AG04450 (cell line): ENCODE results near the gene MAML3. TPM values are rescaled to one million over a fixed set of nuclear protein-coding genes. Genes with fewer than 3 reads are reported as not detected.

Experiments used
- CTCF ChIA-PET: fragments of 300-600, 350-600 bp; formaldehyde crosslinking; extraction: SDS; loops from one replicate; lab custom pipeline; 2022; ENCODE audit warnings: antibody characterized with exemption, inconsistent platforms; lab: Charles Lee
- POLR2A ChIA-PET: fragments of 350-600 bp; formaldehyde crosslinking; extraction: SDS; loops from one replicate; lab custom pipeline; 2021; ENCODE audit warnings: antibody characterized with exemption, inconsistent platforms; lab: Yijun Ruan, JAX
- DNase-seq: peaks from one replicate; pipeline ENCODE4 v3.0.0-alpha.2; 2011; ENCODE audit warnings: low read depth, low spot score
- H3K27ac ChIP-seq: one replicate; pipeline ENCODE4 v1.5.1; 2012; ENCODE audit warnings: low read depth, low read length, control low read depth
- H3K27me3 ChIP-seq: one replicate; pipeline ENCODE4 v1.6.0; 2012; ENCODE audit warnings: low read length; ENCODE audit not compliant: control insufficient read depth, insufficient read depth
- H3K4me3 ChIP-seq: 2 replicates; pipeline ENCODE4 v1.5.1; 2011; ENCODE audit warnings: mild to moderate bottlenecking, low read depth, low read length, control low read depth
- H3K9me3 ChIP-seq: 2 replicates; pipeline ENCODE4 v1.5.1; 2012; ENCODE audit warnings: low read length; ENCODE audit not compliant: control insufficient read depth, insufficient read depth
- polyA plus RNA-seq: library from polyadenylated mRNA; depleted of rRNA; stranded (reverse); fragments of >200 nt; gene quantifications from 2 replicates; pipeline ENCODE4 v1.2.3, GENCODE V29; 2011
- TF ChIP-seq, protein P1 (sequence below): IDR thresholded peaks from 2 replicates; pipeline ENCODE4 v1.5.1; 2011; ENCODE audit warnings: low read depth, low read length, control low read depth, inconsistent platforms

Gene MAML3
- polyA plus RNA-seq, 1 experiment = 4.1 TPM

DNA sequence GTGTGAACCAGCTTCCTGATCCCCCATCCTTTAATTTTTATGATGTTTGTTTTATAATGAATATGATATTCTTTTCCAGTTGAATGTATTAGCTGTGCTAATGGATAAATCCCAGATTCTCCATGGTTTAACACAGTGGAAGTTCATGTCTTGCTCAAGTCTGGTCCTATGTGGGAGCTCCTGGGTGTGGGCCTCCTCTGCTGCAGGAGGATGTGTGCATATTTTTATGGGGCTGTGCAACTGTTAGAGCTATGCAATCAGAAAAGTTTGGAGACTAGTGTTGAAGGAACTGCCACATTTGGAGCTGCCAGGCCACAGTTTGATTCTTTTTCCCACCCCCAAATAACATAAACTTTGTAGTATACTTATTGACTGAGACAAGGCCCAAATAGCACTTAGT, 463.6 kb downstream of the MAML3 start:
- DNase-seq = no peak
- Histone ChIP-seq H3K9me3 (no peaks in the 10 kb centered on the region), H3K27me3 (no peaks in the 10 kb centered on the region), H3K27ac (no peak overlapping the region), H3K4me3 (no peak overlapping the region)
- TF ChIP-seq, protein P1, sequence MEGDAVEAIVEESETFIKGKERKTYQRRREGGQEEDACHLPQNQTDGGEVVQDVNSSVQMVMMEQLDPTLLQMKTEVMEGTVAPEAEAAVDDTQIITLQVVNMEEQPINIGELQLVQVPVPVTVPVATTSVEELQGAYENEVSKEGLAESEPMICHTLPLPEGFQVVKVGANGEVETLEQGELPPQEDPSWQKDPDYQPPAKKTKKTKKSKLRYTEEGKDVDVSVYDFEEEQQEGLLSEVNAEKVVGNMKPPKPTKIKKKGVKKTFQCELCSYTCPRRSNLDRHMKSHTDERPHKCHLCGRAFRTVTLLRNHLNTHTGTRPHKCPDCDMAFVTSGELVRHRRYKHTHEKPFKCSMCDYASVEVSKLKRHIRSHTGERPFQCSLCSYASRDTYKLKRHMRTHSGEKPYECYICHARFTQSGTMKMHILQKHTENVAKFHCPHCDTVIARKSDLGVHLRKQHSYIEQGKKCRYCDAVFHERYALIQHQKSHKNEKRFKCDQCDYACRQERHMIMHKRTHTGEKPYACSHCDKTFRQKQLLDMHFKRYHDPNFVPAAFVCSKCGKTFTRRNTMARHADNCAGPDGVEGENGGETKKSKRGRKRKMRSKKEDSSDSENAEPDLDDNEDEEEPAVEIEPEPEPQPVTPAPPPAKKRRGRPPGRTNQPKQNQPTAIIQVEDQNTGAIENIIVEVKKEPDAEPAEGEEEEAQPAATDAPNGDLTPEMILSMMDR = no peak
- ChIA-PET POLR2A (no interaction called here), CTCF (no interaction called here)

DNA sequence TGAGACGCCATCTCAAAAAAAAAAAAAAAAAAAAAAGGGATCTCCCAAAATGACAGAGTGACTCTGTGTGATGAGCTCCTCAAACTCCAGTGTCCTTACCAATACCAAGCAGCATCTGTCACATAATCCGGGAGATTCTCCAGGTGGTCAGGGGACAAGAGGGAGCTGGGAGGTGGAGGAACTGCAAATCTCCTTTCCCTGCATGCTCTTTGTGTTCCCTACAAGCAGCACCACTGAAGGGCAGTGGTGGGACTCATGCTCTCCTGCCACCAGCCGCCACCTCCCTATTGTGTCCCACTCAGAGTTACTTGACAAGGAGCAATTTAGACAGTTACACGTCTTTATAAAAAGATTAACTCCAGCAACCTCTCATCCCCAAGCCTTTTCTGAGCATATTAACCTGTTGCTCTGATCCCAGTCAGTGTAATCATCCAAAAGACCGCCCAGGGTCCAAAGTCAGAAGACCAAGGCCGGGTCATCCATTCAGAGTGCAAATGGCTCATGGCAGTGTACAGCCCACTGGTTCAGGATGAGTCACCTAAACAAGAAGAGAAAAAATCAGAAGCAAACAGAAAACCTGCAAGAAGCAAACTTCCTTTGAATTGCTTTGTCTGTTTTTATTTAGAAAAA, 464.8 kb downstream of the MAML3 start:
- ChIA-PET CTCF (no interaction called here), POLR2A (no interaction called here)
- DNase-seq = no peak
- TF ChIP-seq, protein P1 = no peak
- H3K27ac ChIP-seq = no peak overlapping the region
- peaks cover 3% of the 10 kb centered on the region; the same call in 1 of the 2 replicates for H3K9me3 ChIP-seq
- H3K27me3 ChIP-seq = no peaks in the 10 kb centered on the region
- H3K4me3 ChIP-seq = no peak overlapping the region

DNA sequence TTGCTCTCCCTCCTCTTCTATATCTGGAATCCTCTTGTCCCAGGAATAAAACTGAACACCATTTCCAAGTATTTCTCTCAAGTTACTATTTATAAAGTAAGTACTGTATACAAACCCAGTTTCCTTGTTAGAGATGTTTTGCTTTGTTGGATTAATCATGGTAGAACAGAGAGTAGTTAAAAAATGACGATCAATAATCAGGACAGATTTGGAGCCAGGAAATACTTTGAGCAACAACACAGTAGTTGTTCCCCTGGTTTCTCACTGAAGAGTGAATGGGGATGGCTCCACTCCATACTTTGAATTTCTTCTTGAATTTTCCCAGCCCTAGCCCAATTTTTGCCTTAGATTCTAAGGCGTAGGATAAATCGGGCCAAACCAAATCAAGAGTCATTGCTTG, 467.0 kb downstream of the MAML3 start:
- no peaks in the 10 kb centered on the region for H3K27me3 ChIP-seq
- POLR2A ChIA-PET = no interaction called here
- DNase-seq = no peak
- no peak overlapping the region for H3K4me3 ChIP-seq
- CTCF ChIA-PET = no interaction called here
- no peak overlapping the region for H3K27ac ChIP-seq
- H3K9me3 ChIP-seq = peaks cover 3% of the 10 kb centered on the region; the same call in 1 of the 2 replicates
- TF ChIP-seq, protein P1 = no peak

DNA sequence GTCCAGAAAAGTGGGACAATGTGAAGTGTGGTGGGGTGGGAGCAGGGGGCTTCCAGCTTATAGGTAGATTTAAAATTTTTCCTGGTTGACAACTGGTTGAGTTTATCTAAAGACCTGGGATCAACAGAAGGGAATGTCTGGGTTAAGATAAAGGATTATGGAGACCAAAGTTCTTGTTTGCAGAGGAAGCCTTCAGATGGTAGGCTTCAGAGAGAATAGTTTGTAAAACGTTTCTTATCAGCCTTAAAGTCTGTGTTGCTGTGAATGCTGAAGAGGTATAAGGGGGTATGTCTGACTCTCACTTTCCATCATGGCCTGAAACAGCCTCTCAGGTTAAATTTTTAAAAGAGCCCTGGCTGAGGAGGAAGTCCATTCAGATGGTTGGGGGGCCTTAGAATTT, 467.9 kb downstream of the MAML3 start:
- POLR2A ChIA-PET = no interaction called here
- Histone ChIP-seq H3K9me3 (peaks cover 3% of the 10 kb centered on the region; the same call in 1 of the 2 replicates), H3K4me3 (no peak overlapping the region), H3K27me3 (no peaks in the 10 kb centered on the region), H3K27ac (no peak overlapping the region)
- CTCF ChIA-PET = no interaction called here
- TF ChIP-seq, protein P1 = no peak
- DNase-seq = no peak

DNA sequence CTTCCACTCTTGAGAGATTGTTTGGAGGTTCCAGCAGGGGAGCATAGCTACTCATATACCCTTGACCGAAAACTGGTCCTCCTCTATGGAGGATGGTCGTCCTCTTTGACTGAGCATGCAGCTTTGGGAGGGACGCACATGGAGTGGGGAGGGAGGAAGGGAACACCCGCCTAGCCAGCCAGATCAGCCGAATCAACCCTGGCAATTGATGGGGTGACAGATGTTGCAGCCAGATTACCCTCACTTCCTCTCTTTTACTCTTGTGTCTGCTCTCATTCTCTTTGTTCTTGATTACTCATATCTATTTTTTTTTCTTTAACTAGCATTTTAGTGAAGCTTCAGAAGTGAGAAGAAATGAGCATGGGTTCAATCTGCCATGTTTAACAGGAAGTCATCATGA, 468.8 kb downstream of the MAML3 start:
- ChIA-PET CTCF (interaction anchor here (0.6 to 3.9 kb wide), 2 partner anchors 28 to 642 kb away, joined by 3 to 22 read pairs; no protein-coding TSS in a partner anchor), POLR2A (no interaction called here)
- no peak overlapping the region for H3K4me3 ChIP-seq
- H3K27ac ChIP-seq = no peak overlapping the region
- DNase-seq = no peak
- no peaks in the 10 kb centered on the region for H3K27me3 ChIP-seq
- TF ChIP-seq, protein P1 = no peak
- peaks cover 3% of the 10 kb centered on the region; the same call in 1 of the 2 replicates for H3K9me3 ChIP-seq
